Measurements from ENCODE around the gene VAMP1. TPM values are rescaled to one million over a fixed set of nuclear protein-coding genes. Genes with fewer than 3 reads are reported as not detected.

VAMP1 gene, protein sequence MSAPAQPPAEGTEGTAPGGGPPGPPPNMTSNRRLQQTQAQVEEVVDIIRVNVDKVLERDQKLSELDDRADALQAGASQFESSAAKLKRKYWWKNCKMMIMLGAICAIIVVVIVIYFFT
- total RNA-seq = 10 to 100 TPM; 64.6 to 92.2 (median 75.8) TPM
- total RNA-seq (2013) = 40.5 TPM
- 12.0 to 89.1 (median 53.9) reads per million in 29 experiments for total RNA-seq

DNA sequence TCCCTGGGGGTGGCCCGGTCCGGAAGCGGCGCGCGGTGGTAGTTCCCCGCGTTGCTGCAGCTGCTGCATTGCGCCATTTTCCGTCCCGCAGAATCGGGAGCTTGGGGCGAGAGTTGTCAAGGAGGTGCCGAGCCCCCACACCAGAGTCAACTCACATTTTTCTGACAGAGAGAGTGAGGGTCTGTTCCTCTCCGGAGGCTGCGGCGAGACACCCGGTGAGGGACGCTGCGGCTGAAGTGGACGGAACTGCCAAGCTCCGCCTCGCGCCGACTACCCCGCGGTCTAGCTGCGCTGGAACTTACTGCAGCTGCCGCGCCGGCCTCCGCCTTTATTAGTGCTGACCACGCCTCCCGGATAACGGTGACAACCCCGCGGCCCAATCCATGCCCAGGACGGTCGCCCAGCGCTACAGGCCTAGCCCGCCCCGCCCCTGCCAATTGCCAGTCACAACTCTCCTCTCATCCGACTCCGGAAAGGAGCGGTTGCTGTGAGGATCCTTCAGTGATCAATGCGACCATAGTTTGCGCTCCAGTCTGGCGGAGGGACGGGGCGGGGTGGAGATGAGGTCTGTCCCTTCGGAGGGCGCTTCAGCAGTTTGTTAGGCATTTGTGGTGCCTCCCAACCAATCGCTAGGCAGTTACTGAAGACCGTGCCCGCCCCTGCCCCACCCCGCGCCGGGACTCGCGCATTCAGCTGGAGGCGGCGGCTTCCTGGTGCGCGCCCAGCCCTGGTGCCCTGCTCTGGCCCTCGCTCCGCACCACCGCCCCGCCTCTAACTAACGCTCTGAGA is at the start of gene VAMP1:
VAMP1 (minus strand) TSS at position 303 of the 789 bp plus-strand sequence; CDS start at position 157, 146 bp downstream.
- POLR2A ChIA-PET = interaction anchor here (0.6 to 1.8 kb wide), 14 partner anchors 9 to 134 kb away, joined by 3 to 13 read pairs (median 6); partner anchors contain the start of gene MRPL51 (in 1 of the 2)
- peak; percentile 88 to 96 (median 92) for ATAC-seq (replicated peaks in 1 of 4)
- peaks cover 25% of the 10 kb centered on the region for H3K36me3 Mint-ChIP-seq
- DNase-seq = peak; percentile 89 to 98 (median 95)
- peaks cover 50 to 53% (median 52%) of the 10 kb centered on the region in 3 donors for H3K4me1 Mint-ChIP-seq
- CTCF ChIA-PET = interaction anchor here (0.6 to 1.6 kb wide), 16 partner anchors 8 to 1170 kb away, joined by 3 to 10 read pairs (median 4); partner anchors contain the start of genes MRPL51 (in 1 of the 2), TAPBPL (in 1 of the 2) and ZNF384 (in 1 of the 2)
- H3K4me3 ChIP-seq (ENCODE audit: control insufficient read depth in 1 of 2, extremely low read depth in 1 of 2, low read length in 1 of 2) = peak within 1 kb of the TSS; percentile 86 to 93
- H3K36me3 ChIP-seq (ENCODE audit: control insufficient read depth in 2 of 2, extremely low read depth in 1 of 2, insufficient read depth in 1 of 2, low read length in 1 of 2) = peaks cover 2 to 13% of the 10 kb centered on the region in 2 donors
- peak within 1 kb of the TSS; percentile 83 for H3K27ac ChIP-seq (ENCODE audit: low read length)
- WGBS (ENCODE audit: insufficient coverage) = 0% methylated on average over 60 of the region's 69 CpGs
- H3K9me3 Mint-ChIP-seq = no peaks in the 10 kb centered on the region
- no peaks in the 10 kb centered on the region for H3K9me3 ChIP-seq
- H3K4me1 ChIP-seq (ENCODE audit: control insufficient read depth in 1 of 2, extremely low read depth in 1 of 2, insufficient read depth in 2 of 2, low read length in 2 of 2) = peaks cover 24 to 41% of the 10 kb centered on the region in 2 experiments
- no peaks in the 10 kb centered on the region for H3K27me3 ChIP-seq (replicated peaks in 1 of 2; ENCODE audit: control insufficient read depth in 2 of 2, extremely low read depth in 1 of 2, insufficient read depth in 2 of 2, low read length in 1 of 2)
- peak within 1 kb of the TSS; percentile 87 to 93 (median 91) for H3K4me3 Mint-ChIP-seq
- no peaks in the 10 kb centered on the region for H3K27me3 Mint-ChIP-seq
- peak within 1 kb of the TSS; percentile 92 to 96 for H3K27ac Mint-ChIP-seq

DNA sequence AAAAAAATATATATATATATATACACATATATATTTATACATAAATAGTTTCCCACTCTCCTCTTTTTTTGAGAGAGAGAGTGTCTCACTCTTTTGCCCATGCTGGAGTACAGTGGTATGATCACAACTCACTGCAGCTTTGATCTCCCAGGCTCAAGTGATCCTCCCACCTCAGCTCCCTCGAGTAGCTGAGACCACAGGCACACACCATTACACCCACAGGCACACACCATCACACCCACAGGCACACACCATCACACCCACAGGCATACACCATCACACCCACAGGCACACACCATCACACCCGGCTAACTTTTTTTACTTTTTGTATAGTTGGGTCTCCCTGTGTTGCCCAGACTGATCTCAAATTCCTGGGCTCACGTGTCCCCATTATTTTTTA is 49.7 kb upstream of the VAMP1 start:
- H3K9me3 Mint-ChIP-seq = no peaks in the 10 kb centered on the region
- WGBS (ENCODE audit: insufficient coverage) = no CpG with 5 or more reads among the region's 3 CpGs
- no peaks in the 10 kb centered on the region for H3K4me1 Mint-ChIP-seq
- H3K27ac Mint-ChIP-seq = peak overlapping the region in 1 of 2 donors; percentile 55
- Histone ChIP-seq H3K36me3 (ENCODE audit: control insufficient read depth in 2 of 2, extremely low read depth in 1 of 2, insufficient read depth in 1 of 2, low read length in 1 of 2) (peaks cover 15 to 83% of the 10 kb centered on the region in 2 donors), H3K4me1 (ENCODE audit: control insufficient read depth in 1 of 2, extremely low read depth in 1 of 2, insufficient read depth in 2 of 2, low read length in 2 of 2) (no peaks in the 10 kb centered on the region), H3K4me3 (ENCODE audit: control insufficient read depth in 1 of 2, extremely low read depth in 1 of 2, low read length in 1 of 2) (no peak overlapping the region), H3K9me3 (no peaks in the 10 kb centered on the region), H3K27ac (ENCODE audit: low read length) (no peak overlapping the region), H3K27me3 (replicated peaks in 1 of 2; ENCODE audit: control insufficient read depth in 2 of 2, extremely low read depth in 1 of 2, insufficient read depth in 2 of 2, low read length in 1 of 2) (no peaks in the 10 kb centered on the region)
- ATAC-seq (replicated peaks in 1 of 4) = no peak
- CTCF ChIA-PET = no interaction called here
- H3K4me3 Mint-ChIP-seq = no peak overlapping the region
- POLR2A ChIA-PET = interaction anchor here in 1 of 2 donors (0.7 kb wide), 1 partner anchor 19 kb away, joined by 3 read pairs; no protein-coding TSS in a partner anchor
- no peak for DNase-seq
- H3K36me3 Mint-ChIP-seq = peaks cover 63% of the 10 kb centered on the region
- H3K27me3 Mint-ChIP-seq = no peaks in the 10 kb centered on the region

DNA sequence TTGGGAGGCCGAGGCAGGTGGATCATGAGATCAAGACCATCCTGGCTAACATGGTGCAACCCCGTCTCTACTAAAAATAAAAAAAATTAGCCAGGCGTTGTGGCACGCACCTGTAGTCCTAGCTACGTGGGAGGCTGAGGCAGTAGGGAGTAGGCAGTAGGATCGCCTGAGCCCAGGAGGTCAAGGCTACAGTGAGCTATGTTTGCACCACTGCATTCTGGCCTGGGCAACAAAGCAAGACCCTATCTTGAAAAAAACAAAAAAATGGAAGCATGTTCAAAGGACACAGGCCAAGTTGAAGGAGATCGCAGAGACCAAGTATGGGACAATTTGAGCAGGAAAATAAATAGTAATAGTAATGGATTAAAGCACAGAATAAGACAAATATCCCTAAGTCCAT is 37.6 kb upstream of the VAMP1 start:
- H3K4me3 ChIP-seq (ENCODE audit: control insufficient read depth in 1 of 2, extremely low read depth in 1 of 2, low read length in 1 of 2) = no peak overlapping the region
- H3K36me3 ChIP-seq (ENCODE audit: control insufficient read depth in 2 of 2, extremely low read depth in 1 of 2, insufficient read depth in 1 of 2, low read length in 1 of 2) = peaks cover 13 to 53% of the 10 kb centered on the region in 2 donors
- no peaks in the 10 kb centered on the region for H3K27me3 ChIP-seq (replicated peaks in 1 of 2; ENCODE audit: control insufficient read depth in 2 of 2, extremely low read depth in 1 of 2, insufficient read depth in 2 of 2, low read length in 1 of 2)
- H3K4me1 Mint-ChIP-seq = peaks cover 5 to 7% (median 5%) of the 10 kb centered on the region in 3 donors
- ChIA-PET POLR2A (no interaction called here), CTCF (interaction anchor here in 1 of 2 donors (0.6 kb wide), 1 partner anchor 56 kb away, joined by 3 read pairs; no protein-coding TSS in a partner anchor)
- no peak overlapping the region for H3K27ac Mint-ChIP-seq
- H3K27me3 Mint-ChIP-seq = no peaks in the 10 kb centered on the region
- DNase-seq (no peak), ATAC-seq (replicated peaks in 1 of 4) (no peak)
- peaks cover 42% of the 10 kb centered on the region for H3K36me3 Mint-ChIP-seq
- H3K4me3 Mint-ChIP-seq = no peak overlapping the region
- H3K4me1 ChIP-seq (ENCODE audit: control insufficient read depth in 1 of 2, extremely low read depth in 1 of 2, insufficient read depth in 2 of 2, low read length in 2 of 2) = no peaks in the 10 kb centered on the region
- no peaks in the 10 kb centered on the region for H3K9me3 ChIP-seq
- WGBS (ENCODE audit: insufficient coverage) = 96% methylated on average over 5 of the region's 7 CpGs
- H3K27ac ChIP-seq (ENCODE audit: low read length) = no peak overlapping the region
- no peaks in the 10 kb centered on the region for H3K9me3 Mint-ChIP-seq

DNA sequence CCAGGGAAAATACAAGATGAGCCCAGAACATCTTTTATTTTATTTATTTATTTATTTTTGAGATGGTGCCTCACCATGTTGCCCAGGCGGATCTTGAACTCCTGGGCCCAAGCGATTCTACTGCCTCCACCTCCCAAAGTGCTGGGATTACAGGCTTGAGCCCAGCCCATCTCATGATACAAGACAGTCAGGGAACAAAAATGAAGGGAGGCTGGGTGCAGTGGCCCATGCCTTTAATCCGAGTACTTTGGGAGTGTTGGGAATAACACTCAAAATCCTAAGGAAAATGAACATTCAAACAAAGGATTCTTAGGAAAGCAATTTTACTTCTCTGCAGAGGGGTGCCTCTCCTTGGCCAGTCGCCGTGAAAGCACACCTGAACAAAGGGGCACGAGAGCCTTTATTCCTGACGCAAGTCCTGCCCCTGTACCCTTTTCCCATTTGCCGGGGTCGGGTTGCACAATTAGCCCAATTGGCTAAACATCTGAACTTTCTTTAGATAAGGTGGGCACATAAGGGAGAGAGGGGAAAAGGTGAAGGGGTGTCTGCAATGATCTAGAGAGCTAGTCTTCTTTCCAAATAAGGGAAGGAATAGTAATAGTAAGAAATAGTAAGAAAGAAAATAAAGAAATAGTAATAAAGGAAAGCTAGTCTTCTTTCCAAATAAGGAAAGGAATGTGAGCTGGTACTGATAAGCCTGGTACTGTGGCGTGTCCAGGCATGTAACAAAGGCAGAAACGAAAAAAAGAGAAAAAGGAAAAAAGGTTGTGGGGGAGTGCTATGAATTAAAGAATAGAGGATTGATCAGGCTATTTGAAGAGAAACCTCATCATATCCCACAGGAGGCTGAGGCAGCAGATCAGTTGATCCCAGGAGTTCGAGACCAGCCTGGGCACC is 36.9 kb upstream of the VAMP1 start:
- Mint-ChIP-seq H3K4me3 (no peak overlapping the region), H3K9me3 (no peaks in the 10 kb centered on the region), H3K36me3 (peaks cover 34% of the 10 kb centered on the region), H3K4me1 (peaks cover 5 to 7% (median 5%) of the 10 kb centered on the region in 3 donors), H3K27me3 (no peaks in the 10 kb centered on the region), H3K27ac (no peak overlapping the region)
- H3K27me3 ChIP-seq (replicated peaks in 1 of 2; ENCODE audit: control insufficient read depth in 2 of 2, extremely low read depth in 1 of 2, insufficient read depth in 2 of 2, low read length in 1 of 2) = no peaks in the 10 kb centered on the region
- ATAC-seq (replicated peaks in 1 of 4) = no peak
- WGBS (ENCODE audit: insufficient coverage) = 100% methylated on average over 4 of the region's 12 CpGs
- no peaks in the 10 kb centered on the region for H3K9me3 ChIP-seq
- DNase-seq = no peak
- no peak overlapping the region for H3K27ac ChIP-seq (ENCODE audit: low read length)
- H3K4me1 ChIP-seq (ENCODE audit: control insufficient read depth in 1 of 2, extremely low read depth in 1 of 2, insufficient read depth in 2 of 2, low read length in 2 of 2) = no peaks in the 10 kb centered on the region
- POLR2A ChIA-PET = no interaction called here
- H3K36me3 ChIP-seq (ENCODE audit: control insufficient read depth in 2 of 2, extremely low read depth in 1 of 2, insufficient read depth in 1 of 2, low read length in 1 of 2) = peaks cover 13 to 45% of the 10 kb centered on the region in 2 donors
- H3K4me3 ChIP-seq (ENCODE audit: control insufficient read depth in 1 of 2, extremely low read depth in 1 of 2, low read length in 1 of 2) = no peak overlapping the region
- CTCF ChIA-PET = no interaction called here

DNA sequence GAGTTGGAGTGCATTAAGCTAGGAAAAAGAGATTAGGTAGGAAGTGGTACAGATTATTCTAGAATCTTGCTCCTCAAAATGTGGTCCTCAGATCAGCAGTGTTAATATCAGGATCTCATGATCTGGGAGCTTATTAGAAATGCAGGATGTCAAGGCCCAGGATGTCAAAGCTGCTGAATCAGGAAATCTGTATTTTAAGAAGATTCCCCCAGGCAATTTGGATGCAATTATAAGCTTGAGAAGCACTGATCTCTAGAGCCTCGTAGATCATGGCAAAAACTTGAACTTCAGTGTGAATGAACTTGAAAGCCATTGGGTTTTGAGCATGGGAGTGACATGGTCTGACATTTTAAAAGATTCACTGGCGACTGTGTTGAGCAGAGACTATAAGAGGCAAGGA is 30.0 kb upstream of the VAMP1 start:
- peaks cover 7 to 14% (median 12%) of the 10 kb centered on the region in 3 donors for H3K4me1 Mint-ChIP-seq
- no peak overlapping the region for H3K27ac Mint-ChIP-seq
- Histone ChIP-seq H3K4me1 (ENCODE audit: control insufficient read depth in 1 of 2, extremely low read depth in 1 of 2, insufficient read depth in 2 of 2, low read length in 2 of 2) (peaks cover 3 to 12% of the 10 kb centered on the region in 2 experiments), H3K36me3 (ENCODE audit: control insufficient read depth in 2 of 2, extremely low read depth in 1 of 2, insufficient read depth in 1 of 2, low read length in 1 of 2) (peaks cover 0 to 40% of the 10 kb centered on the region in 2 donors), H3K27me3 (replicated peaks in 1 of 2; ENCODE audit: control insufficient read depth in 2 of 2, extremely low read depth in 1 of 2, insufficient read depth in 2 of 2, low read length in 1 of 2) (no peaks in the 10 kb centered on the region), H3K9me3 (no peaks in the 10 kb centered on the region), H3K4me3 (ENCODE audit: control insufficient read depth in 1 of 2, extremely low read depth in 1 of 2, low read length in 1 of 2) (no peak overlapping the region), H3K27ac (ENCODE audit: low read length) (no peak overlapping the region)
- no peaks in the 10 kb centered on the region for H3K27me3 Mint-ChIP-seq
- POLR2A ChIA-PET = interaction anchor here in 1 of 2 donors (0.7 to 0.8 kb wide), 2 partner anchors 17 to 693 kb away, joined by 4 to 6 read pairs; no protein-coding TSS in a partner anchor
- no peak overlapping the region for H3K4me3 Mint-ChIP-seq
- CTCF ChIA-PET = interaction anchor here (0.6 to 0.9 kb wide), 3 partner anchors 34 to 938 kb away, joined by 3 to 15 read pairs (median 6); partner anchors contain the start of gene GAPDH (in 1 of the 2)
- ATAC-seq (replicated peaks in 1 of 4) = no peak
- DNase-seq = no peak
- 100% methylated on average over 2 of the region's 2 CpGs for WGBS (ENCODE audit: insufficient coverage)
- H3K36me3 Mint-ChIP-seq = peaks cover 11% of the 10 kb centered on the region
- H3K9me3 Mint-ChIP-seq = no peaks in the 10 kb centered on the region

Data from T-cell (primary cell).